Measurements from ENCODE around the gene DAZAP2. TPM values are rescaled to one million over a fixed set of nuclear protein-coding genes. Genes with fewer than 3 reads are reported as not detected.

DAZAP2 gene
- total RNA-seq, 1 donor from 2014 or later = 259 TPM

DNA sequence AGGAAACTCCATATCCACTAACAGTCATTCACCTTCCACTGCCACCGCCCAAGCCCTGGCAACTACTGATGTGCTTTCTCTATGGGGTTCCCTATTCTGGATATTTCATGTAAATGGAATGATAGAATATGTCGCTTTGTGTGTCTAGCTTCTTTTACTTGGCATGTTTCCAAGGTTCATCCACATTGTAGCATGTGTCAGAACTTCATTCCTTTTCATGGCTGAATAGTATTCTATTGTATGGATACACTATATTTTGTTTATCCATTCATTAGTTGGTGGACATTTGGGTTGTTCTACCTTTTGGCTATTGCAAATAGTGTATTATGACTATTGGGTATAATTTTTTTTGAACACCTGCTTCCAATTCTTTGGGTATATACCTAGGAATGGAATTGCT lies 29.4 kb upstream of the DAZAP2 start:
- no peak overlapping the region for H3K4me3 ChIP-seq
- intact Hi-C loops (cut with DNase I) = no loop called here
- no peak overlapping the region for H3K27ac ChIP-seq
- H3K27me3 ChIP-seq (ENCODE audit: low read depth) = no peaks in the 10 kb centered on the region
- DNase-seq = no peak
- TF ChIP-seq, protein P1, sequence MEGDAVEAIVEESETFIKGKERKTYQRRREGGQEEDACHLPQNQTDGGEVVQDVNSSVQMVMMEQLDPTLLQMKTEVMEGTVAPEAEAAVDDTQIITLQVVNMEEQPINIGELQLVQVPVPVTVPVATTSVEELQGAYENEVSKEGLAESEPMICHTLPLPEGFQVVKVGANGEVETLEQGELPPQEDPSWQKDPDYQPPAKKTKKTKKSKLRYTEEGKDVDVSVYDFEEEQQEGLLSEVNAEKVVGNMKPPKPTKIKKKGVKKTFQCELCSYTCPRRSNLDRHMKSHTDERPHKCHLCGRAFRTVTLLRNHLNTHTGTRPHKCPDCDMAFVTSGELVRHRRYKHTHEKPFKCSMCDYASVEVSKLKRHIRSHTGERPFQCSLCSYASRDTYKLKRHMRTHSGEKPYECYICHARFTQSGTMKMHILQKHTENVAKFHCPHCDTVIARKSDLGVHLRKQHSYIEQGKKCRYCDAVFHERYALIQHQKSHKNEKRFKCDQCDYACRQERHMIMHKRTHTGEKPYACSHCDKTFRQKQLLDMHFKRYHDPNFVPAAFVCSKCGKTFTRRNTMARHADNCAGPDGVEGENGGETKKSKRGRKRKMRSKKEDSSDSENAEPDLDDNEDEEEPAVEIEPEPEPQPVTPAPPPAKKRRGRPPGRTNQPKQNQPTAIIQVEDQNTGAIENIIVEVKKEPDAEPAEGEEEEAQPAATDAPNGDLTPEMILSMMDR (IDR thresholded peaks at IDR 0.05) = no peak
- peaks cover 6% of the 10 kb centered on the region for H3K36me3 ChIP-seq
- no peaks in the 10 kb centered on the region for H3K9me3 ChIP-seq
- ATAC-seq = no peak
- H3K4me1 ChIP-seq = no peaks in the 10 kb centered on the region

- Histone ChIP-seq H3K27ac (no peak overlapping the region), H3K27me3 (ENCODE audit: low read depth) (no peaks in the 10 kb centered on the region), H3K9me3 (no peaks in the 10 kb centered on the region), H3K4me1 (no peaks in the 10 kb centered on the region), H3K36me3 (peaks cover 6% of the 10 kb centered on the region), H3K4me3 (no peak overlapping the region)
- intact Hi-C loops (cut with DNase I) = no loop called here
- TF ChIP-seq, protein P1 (IDR thresholded peaks at IDR 0.05) = no peak
- no peak for ATAC-seq
- DNase-seq = no peak
Measured at GRCh38 chr12:51210690-51211395, 27.8 kb upstream of the DAZAP2 start.

- Histone ChIP-seq H3K27ac (no peak overlapping the region), H3K36me3 (no peaks in the 10 kb centered on the region), H3K27me3 (ENCODE audit: low read depth) (no peaks in the 10 kb centered on the region), H3K4me1 (peaks cover 18% of the 10 kb centered on the region), H3K9me3 (no peaks in the 10 kb centered on the region), H3K4me3 (no peak overlapping the region)
- intact Hi-C loops (cut with DNase I) = no loop called here
- DNase-seq (no peak), ATAC-seq (no peak)
- TF ChIP-seq, protein P1 (IDR thresholded peaks at IDR 0.05) = no peak
Measured at GRCh38 chr12:51214895-51215294, 23.7 kb upstream of the DAZAP2 start.

DNA sequence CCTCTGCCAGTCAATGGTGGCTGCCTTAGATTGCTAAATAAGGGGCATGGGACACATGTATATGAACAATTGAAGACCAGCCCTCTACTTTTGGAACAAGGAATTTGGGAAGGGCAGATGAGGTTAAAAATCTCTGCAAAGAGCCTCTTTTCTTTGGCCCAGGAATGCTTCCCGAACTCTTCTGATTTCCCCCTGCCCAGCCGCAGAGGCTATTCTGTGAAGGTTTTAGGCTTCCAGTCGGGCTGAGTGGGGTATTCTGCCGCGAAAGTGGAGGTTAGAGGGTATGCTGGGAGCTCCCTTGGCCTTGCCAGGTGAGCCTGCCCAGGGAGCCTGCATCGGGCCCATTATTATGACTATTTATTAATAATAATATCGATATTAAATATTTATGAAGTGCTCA lies 22.0 kb upstream of the DAZAP2 start:
- DNase-seq (no peak), ATAC-seq (peak in 1 of 2 donors; percentile 0)
- TF ChIP-seq, protein P1 (IDR thresholded peaks at IDR 0.05) = no peak
- H3K9me3 ChIP-seq = no peaks in the 10 kb centered on the region
- H3K27ac ChIP-seq = peak overlapping the region; percentile 97
- H3K4me1 ChIP-seq = peaks cover 18% of the 10 kb centered on the region
- peak overlapping the region; percentile 90 for H3K4me3 ChIP-seq
- no peaks in the 10 kb centered on the region for H3K36me3 ChIP-seq
- intact Hi-C loops (cut with DNase I) = no loop called here
- no peaks in the 10 kb centered on the region for H3K27me3 ChIP-seq (ENCODE audit: low read depth)

GRCh38 chr12:51217133-51217967 lies 21.3 kb upstream of the DAZAP2 start:
- peak; percentile 78 to 88 for ATAC-seq
- H3K36me3 ChIP-seq = no peaks in the 10 kb centered on the region
- intact Hi-C loops (cut with DNase I) = no loop called here

More at GRCh38 chr12:51217133-51217967, 21.3 kb upstream of the DAZAP2 start:
- peak overlapping the region; percentile 90 for H3K4me3 ChIP-seq
- no peaks in the 10 kb centered on the region for H3K27me3 ChIP-seq (ENCODE audit: low read depth)
- peak; percentile 79 for DNase-seq
- H3K9me3 ChIP-seq = no peaks in the 10 kb centered on the region
- TF ChIP-seq, protein P1 (IDR thresholded peaks at IDR 0.05) = peak; percentile 23
- peaks cover 18% of the 10 kb centered on the region for H3K4me1 ChIP-seq
- peak overlapping the region; percentile 97 for H3K27ac ChIP-seq
